GM23338 (cell line): Measurements from ENCODE around the gene FGF1. TPM values are rescaled to one million over a fixed set of nuclear protein-coding genes. Genes with fewer than 3 reads are reported as not detected.

Source experiments
- ATAC-seq: fragments of 200-7000 bp; cut with Tn5 transposase; 3 replicates; pipeline ENCODE4 v1.9.1; 2020
- DNase-seq: peaks from one replicate; pipeline ENCODE4 v3.0.0-alpha.2; 2015; ENCODE audit warnings: low spot score
- H2AFZ ChIP-seq: fragments of 200-600 bp; sonication (generic); 2 replicates; pipeline ENCODE4 v1.8.0; 2016; ENCODE audit warnings: antibody characterized with exemption, mild to moderate bottlenecking, moderate library complexity
- H3F3A ChIP-seq: fragments of 200-600 bp; sonication (generic); replicated peaks from 2 replicates; pipeline ENCODE4 v1.8.0; 2017; ENCODE audit warnings: antibody characterized with exemption, mixed run types, low read depth
- H3K27ac ChIP-seq: fragments of 200-600 bp; sonication (generic); 2 replicates; pipeline ENCODE4 v1.6.1; 2016; ENCODE audit warnings: low read depth
- H3K27me3 ChIP-seq: fragments of 200-600 bp; sonication (generic); 2 replicates; pipeline ENCODE4 v1.8.0; 2016; ENCODE audit warnings: mild to moderate bottlenecking, mixed run types, moderate library complexity; ENCODE audit not compliant: insufficient read depth
- H3K36me3 ChIP-seq: fragments of 200-600 bp; sonication (generic); 2 replicates; pipeline ENCODE4 v1.8.0; 2016; ENCODE audit warnings: mild to moderate bottlenecking; ENCODE audit not compliant: insufficient read depth
- H3K4me1 ChIP-seq: fragments of 200-600 bp; sonication (generic); 2 replicates; pipeline ENCODE4 v1.8.0; 2016; ENCODE audit warnings: mild to moderate bottlenecking, moderate library complexity; ENCODE audit not compliant: insufficient read depth
- H3K4me2 ChIP-seq: fragments of 200-600 bp; sonication (generic); 2 replicates; pipeline ENCODE4 v1.7.1; 2017; ENCODE audit warnings: mixed run types
- H3K4me3 ChIP-seq: fragments of 200-600 bp; sonication (generic); 2 replicates; pipeline ENCODE4 v1.6.1; 2016; ENCODE audit warnings: mixed run types
- H3K79me2 ChIP-seq: fragments of 200-600 bp; sonication (generic); replicated peaks from 2 replicates; pipeline ENCODE4 v1.8.0; 2017; ENCODE audit warnings: mild to moderate bottlenecking; ENCODE audit not compliant: insufficient read depth
- H3K9me2 ChIP-seq: fragments of 200-600 bp; sonication (generic); 2 replicates; pipeline ENCODE4 v1.8.0; 2017; ENCODE audit not compliant: insufficient read depth
- H4K20me1 ChIP-seq: fragments of 200-600 bp; sonication (generic); replicated peaks from 2 replicates; pipeline ENCODE4 v1.8.0; 2017; ENCODE audit warnings: mild to moderate bottlenecking; ENCODE audit not compliant: insufficient read depth
- H3K27ac Mint-ChIP-seq: 2 replicates; pipeline ENCODE4 v1.8.0; 2020; ENCODE audit warnings: inconsistent platforms, mild to moderate bottlenecking, moderate library complexity, mixed read lengths
- H3K27me3 Mint-ChIP-seq: 3 replicates; pipeline ENCODE4 v1.8.0; 2022; ENCODE audit warnings: low read depth, mild to moderate bottlenecking, moderate library complexity, mixed read lengths, inconsistent platforms; ENCODE audit not compliant: insufficient read depth, poor library complexity
- H3K36me3 Mint-ChIP-seq: 3 replicates; pipeline ENCODE4 v1.8.0; 2021; ENCODE audit warnings: low read depth, mild to moderate bottlenecking, inconsistent platforms, moderate library complexity, mixed read lengths
- H3K4me1 Mint-ChIP-seq: 3 replicates; pipeline ENCODE4 v1.8.0; 2020; ENCODE audit warnings: mild to moderate bottlenecking, inconsistent platforms, mixed read lengths
- H3K4me3 Mint-ChIP-seq: 3 replicates; pipeline ENCODE4 v1.8.0; 2021; ENCODE audit warnings: moderate library complexity, mild to moderate bottlenecking, inconsistent platforms, mixed read lengths
- H3K9me3 Mint-ChIP-seq: 3 replicates; pipeline ENCODE4 v1.8.0; 2020; ENCODE audit warnings: moderate library complexity, mild to moderate bottlenecking, inconsistent platforms, mixed read lengths
- CREB1 ChIP-seq: fragments of 250-450 bp; sonication (Bioruptor Pico); IDR thresholded peaks from 2 replicates; pipeline ENCODE4 v1.5.0; 2020; ENCODE audit warnings: low read depth, mild to moderate bottlenecking, moderate library complexity
- EZH2 ChIP-seq: fragments of 200-600 bp; sonication (generic); IDR thresholded peaks from one replicate; pipeline ENCODE4 v1.8.0; 2017; ENCODE audit warnings: antibody characterized with exemption, mild to moderate bottlenecking, low read depth; ENCODE audit not compliant: unreplicated experiment
- EZH2phosphoT487 ChIP-seq: fragments of 200-600 bp; sonication (generic); IDR thresholded peaks from one replicate; pipeline ENCODE4 v1.8.1; 2018; ENCODE audit warnings: antibody characterized with exemption; ENCODE audit not compliant: unreplicated experiment
- JUNB ChIP-seq: IDR thresholded peaks from one replicate; pipeline ENCODE4 v1.6.1; 2016; ENCODE audit warnings: antibody characterized with exemption; ENCODE audit not compliant: unreplicated experiment
- NANOG ChIP-seq: IDR thresholded peaks from 2 replicates; pipeline ENCODE4 v1.6.1; 2016; ENCODE audit warnings: antibody characterized with exemption, borderline replicate concordance
- POLR2AphosphoS5 ChIP-seq: IDR thresholded peaks from 2 replicates; pipeline ENCODE4 v1.6.1; 2016; ENCODE audit warnings: antibody characterized with exemption, low read depth
- REST ChIP-seq: IDR thresholded peaks from one replicate; pipeline ENCODE4 v1.6.1; 2018; ENCODE audit warnings: antibody characterized with exemption; ENCODE audit not compliant: unreplicated experiment
- STAT1 ChIP-seq: IDR thresholded peaks from one replicate; pipeline ENCODE4 v1.6.1; 2016; ENCODE audit warnings: antibody characterized with exemption; ENCODE audit not compliant: unreplicated experiment
- ZNF114 ChIP-seq: fragments of 250-450 bp; sonication (Bioruptor Pico); IDR thresholded peaks from 2 replicates; pipeline ENCODE4 v1.5.0; 2020; ENCODE audit warnings: mild to moderate bottlenecking, moderate library complexity
- ZNF331 ChIP-seq: fragments of 250-450 bp; sonication (Bioruptor Pico); IDR thresholded peaks from 2 replicates; pipeline ENCODE4 v1.5.0; 2020; ENCODE audit warnings: low read depth, mild to moderate bottlenecking, moderate library complexity
- polyA plus RNA-seq: library from polyadenylated mRNA; unstranded; fragments of >200 nt; fragmentation: Nextera tagmentation; extraction: Ambion mirVana; gene quantifications from 2 replicates; pipeline ENCODE4 v1.2.1, GENCODE V29; 2016
- total RNA-seq: library from RNA; depleted of rRNA; stranded (reverse); fragments of >200 nt; shearing (Covaris generic); gene quantifications from 2 replicates; pipeline ENCODE4 v1.2.3, GENCODE V29; 2014
- TF ChIP-seq, protein P1 (sequence below): fragments of 250-450 bp; sonication (Bioruptor Pico); IDR thresholded peaks from 2 replicates; pipeline ENCODE4 v1.5.0; 2020; ENCODE audit warnings: mild to moderate bottlenecking, moderate library complexity
- TF ChIP-seq, protein P2 (sequence below), 2 experiments: fragments of 200-600 bp in 1 of 2; sonication (generic) in 1 of 2; conservative IDR thresholded peaks; 2 replicates each; pipeline versions ENCODE4 v1.5.1 to v1.6.1; 2016 to 2017; ENCODE audit warnings: antibody characterized with exemption in 2 of 2, low read depth in 2 of 2, mild to moderate bottlenecking in 2 of 2, moderate library complexity in 1 of 2
- TF ChIP-seq, protein P3 (sequence below): IDR thresholded peaks from 2 replicates; pipeline ENCODE4 v1.6.1; 2016; ENCODE audit warnings: antibody characterized with exemption

Gene FGF1
- total and polyA plus RNA-seq, 2 experiments from 2014 or later, result 0.21 to 0.34 TPM

DNA sequence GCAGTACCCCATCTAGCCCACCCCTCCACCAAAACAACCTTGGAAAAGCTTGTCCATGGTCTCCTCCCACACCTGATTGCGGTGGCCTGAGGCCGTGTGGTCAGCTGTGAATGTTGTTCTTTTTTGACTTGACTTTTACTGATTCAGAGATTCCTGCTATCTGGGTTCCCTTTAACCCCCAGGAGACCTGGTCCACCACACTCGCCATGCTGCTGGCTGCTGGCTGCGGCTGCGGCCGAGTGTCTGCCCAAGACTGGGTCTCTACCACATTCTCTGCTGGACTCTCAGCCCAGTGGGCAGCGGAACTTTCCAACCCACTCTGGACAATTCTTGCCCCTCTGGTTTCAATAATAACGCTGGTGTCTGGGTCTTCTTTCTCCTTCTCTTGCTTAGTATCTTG lies 28.4 kb downstream of the FGF1 start:
- Mint-ChIP-seq H3K27ac (no peak overlapping the region), H3K9me3 (no peaks in the 10 kb centered on the region), H3K27me3 (peaks cover 6% of the 10 kb centered on the region), H3K36me3 (no peaks in the 10 kb centered on the region; the same call in 2 of the 3 replicates), H3K4me3 (no peak overlapping the region), H3K4me1 (peaks cover 11% of the 10 kb centered on the region)
- Histone ChIP-seq H3K36me3 (no peaks in the 10 kb centered on the region), H3K4me2 (no peak overlapping the region), H3K27ac (no peak overlapping the region), H4K20me1 (no peaks in the 10 kb centered on the region), H3F3A (no peaks in the 10 kb centered on the region), H3K9me2 (no peaks in the 10 kb centered on the region), H3K4me3 (no peak overlapping the region), H3K27me3 (no peaks in the 10 kb centered on the region), H3K4me1 (0 out of 2 replicates have a peak, but pooled peaks cover 9% of the 10 kb centered on the region), H3K79me2 (no peaks in the 10 kb centered on the region), H2AFZ (no peak overlapping the region)
- TF ChIP-seq EZH2phosphoT487, result no peak
- TF ChIP-seq REST, result no peak
- TF ChIP-seq NANOG, result no peak
- no peak for TF ChIP-seq EZH2
- TF ChIP-seq ZNF331, result no peak
- TF ChIP-seq, protein P1, sequence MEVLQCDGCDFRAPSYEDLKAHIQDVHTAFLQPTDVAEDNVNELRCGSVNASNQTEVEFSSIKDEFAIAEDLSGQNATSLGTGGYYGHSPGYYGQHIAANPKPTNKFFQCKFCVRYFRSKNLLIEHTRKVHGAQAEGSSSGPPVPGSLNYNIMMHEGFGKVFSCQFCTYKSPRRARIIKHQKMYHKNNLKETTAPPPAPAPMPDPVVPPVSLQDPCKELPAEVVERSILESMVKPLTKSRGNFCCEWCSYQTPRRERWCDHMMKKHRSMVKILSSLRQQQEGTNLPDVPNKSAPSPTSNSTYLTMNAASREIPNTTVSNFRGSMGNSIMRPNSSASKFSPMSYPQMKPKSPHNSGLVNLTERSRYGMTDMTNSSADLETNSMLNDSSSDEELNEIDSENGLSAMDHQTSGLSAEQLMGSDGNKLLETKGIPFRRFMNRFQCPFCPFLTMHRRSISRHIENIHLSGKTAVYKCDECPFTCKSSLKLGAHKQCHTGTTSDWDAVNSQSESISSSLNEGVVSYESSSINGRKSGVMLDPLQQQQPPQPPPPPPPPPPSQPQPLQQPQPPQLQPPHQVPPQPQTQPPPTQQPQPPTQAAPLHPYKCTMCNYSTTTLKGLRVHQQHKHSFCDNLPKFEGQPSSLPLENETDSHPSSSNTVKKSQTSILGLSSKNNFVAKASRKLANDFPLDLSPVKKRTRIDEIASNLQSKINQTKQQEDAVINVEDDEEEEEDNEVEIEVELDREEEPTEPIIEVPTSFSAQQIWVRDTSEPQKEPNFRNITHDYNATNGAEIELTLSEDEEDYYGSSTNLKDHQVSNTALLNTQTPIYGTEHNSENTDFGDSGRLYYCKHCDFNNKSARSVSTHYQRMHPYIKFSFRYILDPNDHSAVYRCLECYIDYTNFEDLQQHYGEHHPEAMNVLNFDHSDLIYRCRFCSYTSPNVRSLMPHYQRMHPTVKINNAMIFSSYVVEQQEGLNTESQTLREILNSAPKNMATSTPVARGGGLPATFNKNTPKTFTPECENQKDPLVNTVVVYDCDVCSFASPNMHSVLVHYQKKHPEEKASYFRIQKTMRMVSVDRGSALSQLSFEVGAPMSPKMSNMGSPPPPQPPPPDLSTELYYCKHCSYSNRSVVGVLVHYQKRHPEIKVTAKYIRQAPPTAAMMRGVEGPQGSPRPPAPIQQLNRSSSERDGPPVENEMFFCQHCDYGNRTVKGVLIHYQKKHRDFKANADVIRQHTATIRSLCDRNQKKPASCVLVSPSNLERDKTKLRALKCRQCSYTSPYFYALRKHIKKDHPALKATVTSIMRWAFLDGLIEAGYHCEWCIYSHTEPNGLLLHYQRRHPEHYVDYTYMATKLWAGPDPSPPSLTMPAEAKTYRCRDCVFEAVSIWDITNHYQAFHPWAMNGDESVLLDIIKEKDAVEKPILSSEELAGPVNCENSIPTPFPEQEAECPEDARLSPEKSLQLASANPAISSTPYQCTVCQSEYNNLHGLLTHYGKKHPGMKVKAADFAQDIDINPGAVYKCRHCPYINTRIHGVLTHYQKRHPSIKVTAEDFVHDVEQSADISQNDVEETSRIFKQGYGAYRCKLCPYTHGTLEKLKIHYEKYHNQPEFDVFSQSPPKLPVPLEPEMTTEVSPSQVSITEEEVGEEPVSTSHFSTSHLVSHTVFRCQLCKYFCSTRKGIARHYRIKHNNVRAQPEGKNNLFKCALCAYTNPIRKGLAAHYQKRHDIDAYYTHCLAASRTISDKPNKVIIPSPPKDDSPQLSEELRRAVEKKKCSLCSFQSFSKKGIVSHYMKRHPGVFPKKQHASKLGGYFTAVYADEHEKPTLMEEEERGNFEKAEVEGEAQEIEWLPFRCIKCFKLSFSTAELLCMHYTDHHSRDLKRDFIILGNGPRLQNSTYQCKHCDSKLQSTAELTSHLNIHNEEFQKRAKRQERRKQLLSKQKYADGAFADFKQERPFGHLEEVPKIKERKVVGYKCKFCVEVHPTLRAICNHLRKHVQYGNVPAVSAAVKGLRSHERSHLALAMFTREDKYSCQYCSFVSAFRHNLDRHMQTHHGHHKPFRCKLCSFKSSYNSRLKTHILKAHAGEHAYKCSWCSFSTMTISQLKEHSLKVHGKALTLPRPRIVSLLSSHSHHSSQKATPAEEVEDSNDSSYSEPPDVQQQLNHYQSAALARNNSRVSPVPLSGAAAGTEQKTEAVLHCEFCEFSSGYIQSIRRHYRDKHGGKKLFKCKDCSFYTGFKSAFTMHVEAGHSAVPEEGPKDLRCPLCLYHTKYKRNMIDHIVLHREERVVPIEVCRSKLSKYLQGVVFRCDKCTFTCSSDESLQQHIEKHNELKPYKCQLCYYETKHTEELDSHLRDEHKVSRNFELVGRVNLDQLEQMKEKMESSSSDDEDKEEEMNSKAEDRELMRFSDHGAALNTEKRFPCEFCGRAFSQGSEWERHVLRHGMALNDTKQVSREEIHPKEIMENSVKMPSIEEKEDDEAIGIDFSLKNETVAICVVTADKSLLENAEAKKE (CRISPR knock-in tag), result no peak
- no peak for TF ChIP-seq ZNF114
- no peak for TF ChIP-seq JUNB
- TF ChIP-seq, protein P2, sequence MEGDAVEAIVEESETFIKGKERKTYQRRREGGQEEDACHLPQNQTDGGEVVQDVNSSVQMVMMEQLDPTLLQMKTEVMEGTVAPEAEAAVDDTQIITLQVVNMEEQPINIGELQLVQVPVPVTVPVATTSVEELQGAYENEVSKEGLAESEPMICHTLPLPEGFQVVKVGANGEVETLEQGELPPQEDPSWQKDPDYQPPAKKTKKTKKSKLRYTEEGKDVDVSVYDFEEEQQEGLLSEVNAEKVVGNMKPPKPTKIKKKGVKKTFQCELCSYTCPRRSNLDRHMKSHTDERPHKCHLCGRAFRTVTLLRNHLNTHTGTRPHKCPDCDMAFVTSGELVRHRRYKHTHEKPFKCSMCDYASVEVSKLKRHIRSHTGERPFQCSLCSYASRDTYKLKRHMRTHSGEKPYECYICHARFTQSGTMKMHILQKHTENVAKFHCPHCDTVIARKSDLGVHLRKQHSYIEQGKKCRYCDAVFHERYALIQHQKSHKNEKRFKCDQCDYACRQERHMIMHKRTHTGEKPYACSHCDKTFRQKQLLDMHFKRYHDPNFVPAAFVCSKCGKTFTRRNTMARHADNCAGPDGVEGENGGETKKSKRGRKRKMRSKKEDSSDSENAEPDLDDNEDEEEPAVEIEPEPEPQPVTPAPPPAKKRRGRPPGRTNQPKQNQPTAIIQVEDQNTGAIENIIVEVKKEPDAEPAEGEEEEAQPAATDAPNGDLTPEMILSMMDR (conservative IDR thresholded peaks at IDR 0.05; ENCODE audit: low read depth in 2 of 2), result no peak
- TF ChIP-seq STAT1, result no peak
- TF ChIP-seq POLR2AphosphoS5, result no peak
- TF ChIP-seq CREB1 (CRISPR knock-in tag), result no peak
- TF ChIP-seq, protein P3, sequence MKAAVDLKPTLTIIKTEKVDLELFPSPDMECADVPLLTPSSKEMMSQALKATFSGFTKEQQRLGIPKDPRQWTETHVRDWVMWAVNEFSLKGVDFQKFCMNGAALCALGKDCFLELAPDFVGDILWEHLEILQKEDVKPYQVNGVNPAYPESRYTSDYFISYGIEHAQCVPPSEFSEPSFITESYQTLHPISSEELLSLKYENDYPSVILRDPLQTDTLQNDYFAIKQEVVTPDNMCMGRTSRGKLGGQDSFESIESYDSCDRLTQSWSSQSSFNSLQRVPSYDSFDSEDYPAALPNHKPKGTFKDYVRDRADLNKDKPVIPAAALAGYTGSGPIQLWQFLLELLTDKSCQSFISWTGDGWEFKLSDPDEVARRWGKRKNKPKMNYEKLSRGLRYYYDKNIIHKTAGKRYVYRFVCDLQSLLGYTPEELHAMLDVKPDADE, result no peak
- ATAC-seq, result no peak
- DNase-seq, result no peak
